Neural cell (in vitro differentiated cells): ENCODE measurements around the gene SLC4A2. TPM values are rescaled to one million over a fixed set of nuclear protein-coding genes. Genes with fewer than 3 reads are reported as not detected.
A peak's percentile ranks its signal among the peaks of the same experiment; 100 is the strongest.

Experiments used
- H2AFZ ChIP-seq: fragments of 200-600, 300-800 bp; sonication (generic), shearing (Covaris generic); 2 replicates; pipeline ENCODE4 v1.6.0; 2014; ENCODE audit warnings: low read depth, mild to moderate bottlenecking, antibody characterized with exemption, low read length, moderate library complexity
- H3F3A ChIP-seq: fragments of 200-600 bp; shearing (Covaris generic); 2 replicates; pipeline ENCODE4 v1.6.1; 2016; ENCODE audit warnings: mild to moderate bottlenecking, moderate library complexity, mixed read lengths, antibody characterized with exemption, low read length; ENCODE audit not compliant: insufficient read depth, poor library complexity, severe bottlenecking
- H3K27ac ChIP-seq: fragments of 200-600, 300-800 bp; sonication (generic), shearing (Covaris generic); 2 replicates; pipeline ENCODE4 v1.5.1; 2014; ENCODE audit warnings: mild to moderate bottlenecking, low read length, moderate library complexity
- H3K27me3 ChIP-seq: fragments of 300-800, 200-600 bp; sonication (generic), shearing (Covaris generic); 2 replicates; pipeline ENCODE4 v1.6.0; 2014; ENCODE audit warnings: mild to moderate bottlenecking, low read depth, low read length, moderate library complexity; ENCODE audit not compliant: insufficient read depth
- H3K36me3 ChIP-seq: fragments of 300-800, 200-600 bp; sonication (generic), shearing (Covaris generic); 2 replicates; pipeline ENCODE4 v1.5.1; 2014; ENCODE audit warnings: mild to moderate bottlenecking, antibody characterized with exemption, low read length, moderate library complexity; ENCODE audit not compliant: insufficient read depth
- H3K4me2 ChIP-seq: fragments of 300-800, 200-600 bp; sonication (generic), shearing (Covaris generic); 2 replicates; pipeline ENCODE4 v1.6.0; 2014; ENCODE audit warnings: mild to moderate bottlenecking, low read length
- H3K4me3 ChIP-seq: fragments of 300-800, 200-600 bp; sonication (generic), shearing (Covaris generic); 2 replicates; pipeline ENCODE4 v1.5.1; 2014; ENCODE audit warnings: mild to moderate bottlenecking, low read length, moderate library complexity
- H3K79me2 ChIP-seq: fragments of 200-600 bp; shearing (Covaris generic); replicated peaks from 2 replicates; pipeline ENCODE4 v1.6.0; 2014; ENCODE audit warnings: mild to moderate bottlenecking, low read length, moderate library complexity; ENCODE audit not compliant: insufficient read depth
- H3K9ac ChIP-seq: fragments of 300-800, 200-600 bp; sonication (generic), shearing (Covaris generic); 2 replicates; pipeline ENCODE4 v1.6.1; 2016; ENCODE audit warnings: mild to moderate bottlenecking, low read length, mixed read lengths
- H3K9me2 ChIP-seq: fragments of 200-600 bp; shearing (Covaris generic); 2 replicates; pipeline ENCODE4 v1.6.1; 2016; ENCODE audit warnings: mild to moderate bottlenecking, low read length, mixed read lengths; ENCODE audit not compliant: insufficient read depth
- H3K9me3 ChIP-seq: fragments of 200-600, 300-800 bp; sonication (generic), shearing (Covaris generic); 2 replicates; pipeline ENCODE4 v1.6.1; 2016; ENCODE audit warnings: mild to moderate bottlenecking, mixed run types, low read length, moderate library complexity, mixed read lengths
- H4K20me1 ChIP-seq: fragments of 200-600 bp; shearing (Covaris generic); 2 replicates; pipeline ENCODE4 v1.6.1; 2016; ENCODE audit warnings: mild to moderate bottlenecking, mixed run types; ENCODE audit not compliant: insufficient read depth
- EP300 ChIP-seq: fragments of 450-650 bp; conservative IDR thresholded peaks from 2 replicates; pipeline ENCODE4 v1.6.1; 2014; ENCODE audit warnings: antibody characterized with exemption, mild to moderate bottlenecking, moderate library complexity; ENCODE audit not compliant: poor library complexity, severe bottlenecking
- EZH2 ChIP-seq: fragments of 200-600, 300-800 bp; shearing (Covaris generic), sonication (generic); IDR thresholded peaks from 2 replicates; pipeline ENCODE4 v1.6.1; 2014; ENCODE audit warnings: antibody characterized with exemption, low read length, borderline replicate concordance, mild to moderate bottlenecking; ENCODE audit not compliant: insufficient read depth, poor library complexity, severe bottlenecking
- MXI1 ChIP-seq: fragments of 450-650 bp; conservative IDR thresholded peaks from 2 replicates; pipeline ENCODE4 v1.6.1; 2014; ENCODE audit warnings: antibody characterized with exemption, mild to moderate bottlenecking; ENCODE audit not compliant: poor library complexity, severe bottlenecking
- POLR2AphosphoS5 ChIP-seq: IDR thresholded peaks from 2 replicates; pipeline ENCODE4 v1.6.1; 2012
- RAD21 ChIP-seq: fragments of 450-650 bp; conservative IDR thresholded peaks from 2 replicates; pipeline ENCODE4 v1.6.1; 2014; ENCODE audit warnings: antibody characterized with exemption, mild to moderate bottlenecking, moderate library complexity
- SMC3 ChIP-seq: fragments of 450-650 bp; conservative IDR thresholded peaks from 2 replicates; pipeline ENCODE4 v1.6.1; 2014; ENCODE audit warnings: antibody characterized with exemption, mild to moderate bottlenecking, moderate library complexity; ENCODE audit not compliant: poor library complexity
- TAF1 ChIP-seq: IDR thresholded peaks from 2 replicates; pipeline ENCODE4 v1.6.1; 2012; ENCODE audit warnings: low read depth
- polyA plus RNA-seq: library from polyadenylated mRNA; depleted of rRNA; stranded (reverse); fragments of >200 nt; gene quantifications from 2 replicates; pipeline ENCODE4 v1.2.3, GENCODE V29; 2014
- TF ChIP-seq, protein P1 (sequence below): fragments of 450-650 bp; IDR thresholded peaks from 2 replicates; pipeline ENCODE4 v1.5.1; 2014; ENCODE audit warnings: antibody characterized with exemption, mild to moderate bottlenecking, moderate library complexity; ENCODE audit not compliant: poor library complexity, severe bottlenecking
- TF ChIP-seq, protein P2 (sequence below): IDR thresholded peaks from 2 replicates; pipeline ENCODE4 v1.6.1; 2012; ENCODE audit warnings: borderline replicate concordance

Gene SLC4A2
- polyA plus RNA-seq, 1 donor from 2014 or later = 2.4 TPM

DNA sequence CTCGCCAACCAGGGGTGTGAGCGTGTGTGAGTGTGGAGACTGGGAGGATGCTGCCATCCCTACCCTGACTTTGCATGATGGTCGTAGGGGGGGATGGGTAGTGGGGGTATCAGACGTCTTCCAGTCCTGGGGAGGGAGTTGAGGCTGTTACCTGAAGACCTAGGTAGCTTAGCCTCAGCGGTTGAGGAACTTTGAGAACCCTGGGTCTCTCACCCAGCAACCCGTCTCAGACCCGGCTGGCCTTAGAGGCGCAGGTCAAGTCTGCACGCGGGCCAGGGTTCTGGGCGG lies 2.7 kb downstream of the SLC4A2 start:
- Histone ChIP-seq H3K9me2 (no peaks in the 10 kb centered on the region), H3K4me3 (no peak overlapping the region), H3F3A (peaks cover 6% of the 10 kb centered on the region), H3K9ac (no peak overlapping the region), H2AFZ (no peak overlapping the region), H3K79me2 (no peaks in the 10 kb centered on the region), H3K27me3 (peaks cover 7% of the 10 kb centered on the region), H4K20me1 (no peaks in the 10 kb centered on the region), H3K9me3 (no peaks in the 10 kb centered on the region), H3K27ac (no peak overlapping the region), H3K36me3 (no peaks in the 10 kb centered on the region), H3K4me2 (no peak overlapping the region)
- no peak for TF ChIP-seq RAD21
- TF ChIP-seq SMC3 = no peak
- no peak for TF ChIP-seq EZH2
- TF ChIP-seq, protein P1, sequence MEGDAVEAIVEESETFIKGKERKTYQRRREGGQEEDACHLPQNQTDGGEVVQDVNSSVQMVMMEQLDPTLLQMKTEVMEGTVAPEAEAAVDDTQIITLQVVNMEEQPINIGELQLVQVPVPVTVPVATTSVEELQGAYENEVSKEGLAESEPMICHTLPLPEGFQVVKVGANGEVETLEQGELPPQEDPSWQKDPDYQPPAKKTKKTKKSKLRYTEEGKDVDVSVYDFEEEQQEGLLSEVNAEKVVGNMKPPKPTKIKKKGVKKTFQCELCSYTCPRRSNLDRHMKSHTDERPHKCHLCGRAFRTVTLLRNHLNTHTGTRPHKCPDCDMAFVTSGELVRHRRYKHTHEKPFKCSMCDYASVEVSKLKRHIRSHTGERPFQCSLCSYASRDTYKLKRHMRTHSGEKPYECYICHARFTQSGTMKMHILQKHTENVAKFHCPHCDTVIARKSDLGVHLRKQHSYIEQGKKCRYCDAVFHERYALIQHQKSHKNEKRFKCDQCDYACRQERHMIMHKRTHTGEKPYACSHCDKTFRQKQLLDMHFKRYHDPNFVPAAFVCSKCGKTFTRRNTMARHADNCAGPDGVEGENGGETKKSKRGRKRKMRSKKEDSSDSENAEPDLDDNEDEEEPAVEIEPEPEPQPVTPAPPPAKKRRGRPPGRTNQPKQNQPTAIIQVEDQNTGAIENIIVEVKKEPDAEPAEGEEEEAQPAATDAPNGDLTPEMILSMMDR = no peak
- no peak for TF ChIP-seq TAF1
- no peak for TF ChIP-seq MXI1
- no peak for TF ChIP-seq POLR2AphosphoS5
- TF ChIP-seq EP300 = no peak
- TF ChIP-seq, protein P2, sequence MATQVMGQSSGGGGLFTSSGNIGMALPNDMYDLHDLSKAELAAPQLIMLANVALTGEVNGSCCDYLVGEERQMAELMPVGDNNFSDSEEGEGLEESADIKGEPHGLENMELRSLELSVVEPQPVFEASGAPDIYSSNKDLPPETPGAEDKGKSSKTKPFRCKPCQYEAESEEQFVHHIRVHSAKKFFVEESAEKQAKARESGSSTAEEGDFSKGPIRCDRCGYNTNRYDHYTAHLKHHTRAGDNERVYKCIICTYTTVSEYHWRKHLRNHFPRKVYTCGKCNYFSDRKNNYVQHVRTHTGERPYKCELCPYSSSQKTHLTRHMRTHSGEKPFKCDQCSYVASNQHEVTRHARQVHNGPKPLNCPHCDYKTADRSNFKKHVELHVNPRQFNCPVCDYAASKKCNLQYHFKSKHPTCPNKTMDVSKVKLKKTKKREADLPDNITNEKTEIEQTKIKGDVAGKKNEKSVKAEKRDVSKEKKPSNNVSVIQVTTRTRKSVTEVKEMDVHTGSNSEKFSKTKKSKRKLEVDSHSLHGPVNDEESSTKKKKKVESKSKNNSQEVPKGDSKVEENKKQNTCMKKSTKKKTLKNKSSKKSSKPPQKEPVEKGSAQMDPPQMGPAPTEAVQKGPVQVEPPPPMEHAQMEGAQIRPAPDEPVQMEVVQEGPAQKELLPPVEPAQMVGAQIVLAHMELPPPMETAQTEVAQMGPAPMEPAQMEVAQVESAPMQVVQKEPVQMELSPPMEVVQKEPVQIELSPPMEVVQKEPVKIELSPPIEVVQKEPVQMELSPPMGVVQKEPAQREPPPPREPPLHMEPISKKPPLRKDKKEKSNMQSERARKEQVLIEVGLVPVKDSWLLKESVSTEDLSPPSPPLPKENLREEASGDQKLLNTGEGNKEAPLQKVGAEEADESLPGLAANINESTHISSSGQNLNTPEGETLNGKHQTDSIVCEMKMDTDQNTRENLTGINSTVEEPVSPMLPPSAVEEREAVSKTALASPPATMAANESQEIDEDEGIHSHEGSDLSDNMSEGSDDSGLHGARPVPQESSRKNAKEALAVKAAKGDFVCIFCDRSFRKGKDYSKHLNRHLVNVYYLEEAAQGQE = no peak

DNA sequence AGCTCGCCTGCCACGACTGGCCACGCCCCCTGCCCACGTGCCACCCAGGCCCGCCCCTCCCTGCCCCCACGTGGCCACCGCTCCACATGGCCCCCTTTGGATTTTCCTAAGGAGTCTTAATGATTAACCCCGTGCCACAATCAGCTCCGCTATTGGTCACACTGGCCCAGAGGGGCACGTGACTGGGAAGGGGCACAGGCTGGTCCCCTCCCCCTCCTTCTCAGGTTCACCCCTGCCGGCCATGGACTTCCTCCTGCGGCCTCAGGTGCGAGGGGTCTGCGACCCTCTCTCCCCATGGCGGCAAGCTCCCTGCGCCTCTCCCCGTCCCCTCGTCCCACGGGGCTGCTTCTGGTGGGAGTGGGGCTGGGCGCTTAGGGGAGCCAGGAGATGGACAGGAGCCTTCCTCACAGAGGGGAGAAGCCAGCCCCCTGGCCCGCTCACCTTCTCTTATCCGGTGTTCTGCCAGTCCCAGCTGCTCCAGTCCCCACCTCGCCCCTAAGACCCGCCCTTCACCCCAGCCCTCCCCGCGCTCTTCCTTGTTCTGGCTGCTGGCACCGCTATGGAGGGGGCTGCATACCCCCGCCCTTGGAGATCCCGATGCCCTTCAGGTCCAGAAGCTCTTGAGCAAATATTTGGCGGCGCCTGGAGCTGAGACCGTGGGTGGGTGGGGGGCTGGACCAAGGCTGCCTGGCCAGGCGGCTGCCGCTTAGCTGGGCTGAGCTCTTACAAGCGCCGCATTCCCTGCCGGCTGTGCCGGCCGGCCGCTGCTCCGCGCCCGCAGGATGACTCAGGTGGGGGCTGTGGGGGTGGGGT lies 3.2 kb downstream of the SLC4A2 start:
- Histone ChIP-seq H3K4me2 (no peak overlapping the region), H2AFZ (no peak overlapping the region), H3K9ac (no peak overlapping the region), H3K9me2 (no peaks in the 10 kb centered on the region), H3K4me3 (no peak overlapping the region), H3K9me3 (no peaks in the 10 kb centered on the region), H3F3A (peaks cover 6% of the 10 kb centered on the region), H4K20me1 (no peaks in the 10 kb centered on the region), H3K79me2 (no peaks in the 10 kb centered on the region), H3K27ac (no peak overlapping the region), H3K27me3 (peaks cover 7% of the 10 kb centered on the region), H3K36me3 (no peaks in the 10 kb centered on the region)
- peak; percentile 29 for TF ChIP-seq MXI1
- TF ChIP-seq TAF1 = no peak

DNA sequence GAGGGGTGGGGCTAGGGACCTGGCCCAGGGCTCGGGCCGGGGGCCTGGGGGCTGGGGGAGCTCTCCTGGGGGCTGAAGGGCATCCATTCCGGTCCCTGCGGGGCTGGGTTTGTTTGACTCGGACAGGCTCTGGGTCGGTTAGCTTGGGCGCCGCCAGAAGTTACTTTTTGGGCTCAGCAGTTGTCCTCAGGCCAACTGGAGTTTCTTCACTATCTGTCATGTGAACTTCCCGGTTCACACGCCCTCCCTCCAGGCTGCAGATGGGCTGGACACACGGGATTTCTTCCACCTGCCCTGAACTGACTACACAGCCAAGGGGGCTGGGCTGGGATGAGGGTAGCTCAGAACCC lies 3.8 kb downstream of the SLC4A2 start:
- no peaks in the 10 kb centered on the region for H3K36me3 ChIP-seq
- no peak overlapping the region for H3K27ac ChIP-seq
- H3K27me3 ChIP-seq = peaks cover 7% of the 10 kb centered on the region
- no peak overlapping the region for H3K4me3 ChIP-seq
- H3K9ac ChIP-seq = no peak overlapping the region
- peaks cover 6% of the 10 kb centered on the region for H3F3A ChIP-seq
- H3K9me3 ChIP-seq = no peaks in the 10 kb centered on the region
- H3K79me2 ChIP-seq = no peaks in the 10 kb centered on the region
- H2AFZ ChIP-seq = no peak overlapping the region
- H3K9me2 ChIP-seq = no peaks in the 10 kb centered on the region
- H4K20me1 ChIP-seq = no peaks in the 10 kb centered on the region
- TF ChIP-seq SMC3 (no peak), TAF1 (no peak), EZH2 (no peak), EP300 (no peak), RAD21 (no peak), POLR2AphosphoS5 (no peak), MXI1 (no peak)
- TF ChIP-seq, protein P1 = no peak
- TF ChIP-seq, protein P2 = no peak
- H3K4me2 ChIP-seq = no peak overlapping the region
